ENCODE results near the gene PPP1R7. TPM values are rescaled to one million over a fixed set of nuclear protein-coding genes. Genes with fewer than 3 reads are reported as not detected.

PPP1R7 gene
- total RNA-seq, 1 experiment from 2014 or later = 80.2 TPM

DNA sequence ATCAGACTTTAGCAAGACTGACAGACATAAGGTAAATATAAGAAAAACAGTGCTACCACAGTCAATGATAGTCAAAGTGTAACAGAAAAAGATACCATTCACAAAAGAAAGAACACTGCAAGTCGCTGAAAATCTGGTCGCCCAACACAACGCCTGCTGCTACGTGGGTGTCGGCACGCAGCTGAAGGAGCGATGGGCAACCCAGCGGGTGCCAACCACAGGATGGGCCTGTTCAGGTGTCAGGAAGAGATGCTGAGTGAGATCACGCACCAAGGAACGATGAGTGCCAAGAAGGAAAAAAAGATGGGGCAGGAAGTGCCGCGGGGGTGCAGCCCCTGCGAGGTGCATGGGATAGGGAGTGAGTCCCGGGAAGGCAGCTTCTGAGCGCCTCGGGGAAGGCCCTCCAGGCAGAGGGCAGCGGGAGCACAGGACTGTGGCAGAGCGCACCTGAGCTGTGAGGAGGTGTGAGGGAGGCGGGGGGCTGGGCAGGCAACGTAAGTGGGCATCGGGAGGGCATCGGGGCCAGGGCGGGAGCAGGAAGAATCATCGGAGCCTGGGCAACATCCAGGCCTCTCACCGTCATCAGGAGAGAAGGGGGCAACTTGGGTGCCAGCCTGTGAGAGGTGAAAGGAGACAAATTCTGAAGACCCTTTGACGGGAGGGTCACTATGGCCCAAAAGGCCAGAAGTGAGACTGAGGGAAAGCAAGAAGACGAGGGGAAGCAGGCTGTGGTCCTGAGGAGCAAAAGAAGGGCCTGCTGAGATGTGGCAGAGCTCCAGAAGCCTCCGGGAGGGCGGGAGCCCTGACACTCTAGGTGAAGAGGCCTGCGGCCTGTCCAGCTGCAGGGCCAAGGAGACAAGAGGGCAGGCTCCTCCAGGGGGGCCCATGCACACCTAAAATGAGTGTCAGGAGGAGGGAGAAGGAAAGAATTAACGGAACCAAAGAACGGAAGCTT lies 33.4 kb upstream of the PPP1R7 start:
- Histone ChIP-seq H3K9me3 (peaks cover 5% of the 10 kb centered on the region), H3K27me3 (no peaks in the 10 kb centered on the region), H3K4me3 (no peak overlapping the region), H3K36me3 (peaks cover 4% of the 10 kb centered on the region; the same call in 1 of the 2 replicates)
- DNase-seq = no peak

DNA sequence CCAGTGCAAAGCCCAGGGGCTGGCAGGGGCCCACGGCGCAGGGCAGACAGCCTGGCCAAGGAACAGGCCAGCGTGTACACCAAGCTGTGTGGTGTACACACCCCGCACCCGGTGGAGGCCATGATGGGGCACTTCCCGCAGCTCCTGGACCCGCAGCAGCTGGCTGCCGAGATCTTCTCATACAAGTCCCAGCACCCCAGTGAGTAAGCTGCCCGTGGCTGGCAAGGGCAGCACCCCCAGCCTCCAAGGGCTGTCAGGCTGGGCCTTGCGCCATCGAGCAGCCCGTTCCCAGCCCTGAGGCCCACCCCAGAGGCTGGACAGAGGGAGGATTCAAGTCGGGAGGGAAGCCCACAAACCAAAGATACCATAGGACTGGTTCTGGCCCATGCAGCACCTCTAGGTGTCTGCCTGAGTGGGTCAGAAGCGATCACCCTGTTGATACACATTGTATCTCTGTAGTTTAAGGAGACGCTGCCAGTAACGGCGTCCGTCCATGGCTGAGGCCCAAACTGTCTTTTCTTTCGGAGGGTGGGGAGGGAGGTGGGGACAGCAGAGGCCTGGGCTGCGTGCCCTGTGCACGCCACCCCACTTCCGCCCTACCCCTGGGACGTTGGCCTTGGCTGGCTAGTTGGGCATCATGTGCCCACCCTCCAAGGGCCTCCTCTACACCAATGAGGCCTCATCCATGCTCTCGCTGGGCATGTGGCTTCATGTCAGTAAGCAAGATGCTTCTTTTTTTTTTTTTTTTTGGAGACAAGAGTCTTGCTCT lies 31.3 kb upstream of the PPP1R7 start:
- Histone ChIP-seq H3K9me3 (peaks cover 5% of the 10 kb centered on the region), H3K4me3 (no peak overlapping the region), H3K27me3 (no peaks in the 10 kb centered on the region), H3K36me3 (peaks cover 4% of the 10 kb centered on the region; the same call in 1 of the 2 replicates)
- no peak for DNase-seq

GRCh38 chr2:241120440-241120839 lies 29.8 kb upstream of the PPP1R7 start:
- Histone ChIP-seq H3K4me3 (no peak overlapping the region), H3K36me3 (peaks cover 4% of the 10 kb centered on the region; the same call in 1 of the 2 replicates), H3K9me3 (peaks cover 5% of the 10 kb centered on the region), H3K27me3 (no peaks in the 10 kb centered on the region)
- DNase-seq = no peak

DNA sequence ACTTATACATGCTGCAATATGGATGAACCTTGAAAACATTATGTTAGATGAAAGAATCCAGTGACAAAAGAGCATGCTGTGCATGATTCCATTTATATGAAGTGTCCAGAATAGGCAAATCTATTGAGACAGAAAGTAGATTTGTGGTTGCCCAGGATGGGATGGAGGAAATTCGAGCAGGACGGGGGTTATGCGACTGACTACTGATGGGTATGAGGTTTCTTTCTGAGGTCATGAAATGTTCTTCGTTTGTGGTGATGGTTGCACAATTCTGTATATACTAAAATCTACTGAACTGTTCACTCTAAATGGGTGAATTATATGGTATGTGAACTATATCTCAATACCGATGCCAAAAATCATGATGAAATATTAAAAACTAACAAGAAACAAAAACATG lies 29.3 kb upstream of the PPP1R7 start:
- Histone ChIP-seq H3K9me3 (peaks cover 5% of the 10 kb centered on the region), H3K4me3 (no peak overlapping the region), H3K36me3 (peaks cover 4% of the 10 kb centered on the region; the same call in 1 of the 2 replicates), H3K27me3 (no peaks in the 10 kb centered on the region)
- DNase-seq = no peak

DNA sequence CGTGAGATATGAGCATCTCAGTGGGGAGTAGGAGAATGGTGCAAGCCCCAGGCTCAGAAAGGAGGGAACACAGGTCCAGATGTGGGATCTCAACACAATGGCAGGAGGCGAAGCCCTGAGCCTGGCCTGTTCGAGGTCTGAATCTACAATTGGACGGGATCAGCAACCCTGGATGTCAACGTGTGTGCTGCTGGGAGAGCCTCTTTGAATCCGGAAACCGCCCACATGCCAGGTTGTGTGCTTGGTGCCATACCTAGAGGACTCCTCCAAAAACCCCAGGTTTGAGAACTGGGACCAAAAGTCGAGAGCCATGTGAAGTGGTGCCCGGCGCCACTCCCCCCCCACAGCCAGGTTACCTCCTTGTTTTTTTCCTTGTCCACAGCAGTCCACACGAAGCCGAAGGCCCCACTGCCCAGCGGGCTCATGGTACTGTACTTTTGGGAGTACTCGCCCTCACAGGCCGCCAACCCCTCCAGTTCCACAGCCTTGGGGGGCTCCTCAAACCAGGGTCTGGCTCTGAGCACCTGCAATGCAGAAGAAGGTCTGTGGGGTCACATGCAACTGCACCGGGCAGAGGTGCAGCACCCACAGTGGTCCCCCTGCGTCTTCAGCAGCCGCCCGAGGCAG lies 27.8 kb upstream of the PPP1R7 start:
- H3K4me3 ChIP-seq = no peak overlapping the region
- H3K9me3 ChIP-seq = peaks cover 5% of the 10 kb centered on the region
- peaks cover 4% of the 10 kb centered on the region; the same call in 1 of the 2 replicates for H3K36me3 ChIP-seq
- no peak for DNase-seq
- H3K27me3 ChIP-seq = no peaks in the 10 kb centered on the region

DNA sequence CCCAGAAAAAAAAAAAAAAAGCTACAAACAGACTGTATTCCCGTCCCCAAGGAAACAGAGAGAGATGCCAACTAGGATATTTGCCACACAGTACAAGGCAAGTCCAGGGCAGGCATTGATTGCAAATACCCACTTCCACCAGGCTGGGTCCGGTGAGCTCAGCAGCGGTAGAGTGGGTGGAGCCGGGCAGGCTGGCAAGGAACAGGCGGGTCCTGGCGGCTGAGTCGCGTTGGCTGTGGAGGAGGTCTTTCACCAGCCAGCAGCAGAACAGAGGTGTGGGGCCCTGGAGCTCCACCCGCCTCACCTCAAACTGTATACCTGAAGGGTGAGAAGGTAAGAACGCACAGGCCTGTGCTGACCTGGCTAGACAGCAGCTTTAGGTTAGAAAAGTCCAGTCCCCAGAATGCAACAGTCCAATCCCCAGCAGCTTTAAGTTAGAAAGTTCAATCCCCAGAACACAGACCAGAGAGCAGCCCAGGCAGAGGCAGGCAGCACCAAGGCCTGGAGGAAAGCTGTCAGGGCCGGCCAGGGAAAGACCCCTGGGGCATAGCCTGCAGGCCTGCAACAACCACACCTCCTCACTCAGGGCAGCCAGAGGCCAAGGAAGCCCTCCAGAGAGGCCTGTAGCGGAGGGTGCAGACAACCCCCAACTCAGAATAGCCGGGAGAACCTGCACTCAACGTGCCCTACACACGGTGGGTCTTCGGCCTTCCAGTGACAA lies 26.3 kb upstream of the PPP1R7 start:
- Histone ChIP-seq H3K36me3 (peaks cover 4% of the 10 kb centered on the region; the same call in 1 of the 2 replicates), H3K27me3 (no peaks in the 10 kb centered on the region), H3K9me3 (peaks cover 5% of the 10 kb centered on the region), H3K4me3 (no peak overlapping the region)
- DNase-seq = peak; percentile 13

- peaks cover 5% of the 10 kb centered on the region for H3K9me3 ChIP-seq
- no peak for DNase-seq
- no peak overlapping the region for H3K4me3 ChIP-seq
- H3K36me3 ChIP-seq = peaks cover 3% of the 10 kb centered on the region; the same call in 1 of the 2 replicates
- H3K27me3 ChIP-seq = no peaks in the 10 kb centered on the region
These were observed 24.6 kb upstream of the PPP1R7 start for GRCh38 chr2:241125626-241126025.

DNA sequence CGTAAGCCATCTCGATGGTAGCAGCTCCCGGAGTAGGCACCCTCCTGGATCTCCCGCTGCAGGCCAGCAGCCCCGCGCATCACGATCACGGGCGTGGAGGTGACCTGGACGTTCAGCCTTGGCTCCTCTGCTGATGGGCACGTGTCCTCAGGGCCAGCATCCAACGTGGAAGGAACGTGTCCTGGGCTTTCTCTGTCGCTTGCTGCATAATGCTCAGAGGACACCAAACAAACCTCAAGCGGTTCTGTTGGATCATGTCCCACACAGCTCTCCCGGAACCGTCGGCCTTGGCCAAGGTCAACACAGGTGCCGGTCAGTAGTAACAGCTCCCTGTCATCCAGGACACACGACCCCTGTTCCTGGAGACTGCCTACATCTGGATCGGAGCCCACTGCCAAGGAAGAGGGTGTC lies 24.1 kb upstream of the PPP1R7 start:
- DNase-seq = no peak
- Histone ChIP-seq H3K36me3 (no peaks in the 10 kb centered on the region), H3K9me3 (no peaks in the 10 kb centered on the region; the same call in none of the 2 replicates), H3K27me3 (no peaks in the 10 kb centered on the region), H3K4me3 (no peak overlapping the region)

GRCh38 chr2:241126771-241127202 lies 23.5 kb upstream of the PPP1R7 start:
- Histone ChIP-seq H3K4me3 (no peak overlapping the region), H3K27me3 (no peaks in the 10 kb centered on the region), H3K9me3 (no peaks in the 10 kb centered on the region; the same call in 1 of the 2 replicates), H3K36me3 (no peaks in the 10 kb centered on the region)
- no peak for DNase-seq

DNA sequence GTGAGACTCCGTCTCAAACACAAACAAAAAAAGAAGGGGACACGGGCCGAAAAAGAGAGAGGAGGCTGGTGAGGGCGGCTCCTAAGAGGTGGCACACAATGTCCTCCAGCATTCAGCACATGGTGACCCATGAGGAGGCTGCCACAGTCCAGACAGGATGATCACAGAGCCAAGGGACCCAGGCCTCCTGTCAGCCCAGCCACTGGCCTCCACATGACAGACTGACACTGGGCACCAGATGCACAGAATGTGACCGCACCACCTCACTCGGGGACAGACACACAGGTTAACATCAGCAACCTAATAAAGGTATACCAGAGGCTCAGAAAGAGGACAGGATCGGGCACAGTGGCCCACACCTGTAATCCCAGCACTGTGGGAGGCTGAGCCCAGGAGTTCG lies 22.0 kb upstream of the PPP1R7 start:
- no peaks in the 10 kb centered on the region for H3K36me3 ChIP-seq
- H3K4me3 ChIP-seq = no peak overlapping the region
- DNase-seq = no peak
- H3K9me3 ChIP-seq = no peaks in the 10 kb centered on the region
- H3K27me3 ChIP-seq = no peaks in the 10 kb centered on the region

GRCh38 chr2:241129086-241129871 lies 21.0 kb upstream of the PPP1R7 start:
- no peaks in the 10 kb centered on the region for H3K9me3 ChIP-seq
- DNase-seq = no peak
- no peak overlapping the region for H3K4me3 ChIP-seq
- no peaks in the 10 kb centered on the region for H3K27me3 ChIP-seq
- no peaks in the 10 kb centered on the region for H3K36me3 ChIP-seq

GRCh38 chr2:241130316-241130715 lies 20.0 kb upstream of the PPP1R7 start:
- H3K9me3 ChIP-seq = no peaks in the 10 kb centered on the region
- no peak for DNase-seq
- H3K36me3 ChIP-seq = no peaks in the 10 kb centered on the region
- H3K4me3 ChIP-seq = no peak overlapping the region
- H3K27me3 ChIP-seq = no peaks in the 10 kb centered on the region

GRCh38 chr2:241131531-241131930 lies 18.7 kb upstream of the PPP1R7 start:
- Histone ChIP-seq H3K4me3 (no peak overlapping the region), H3K36me3 (no peaks in the 10 kb centered on the region), H3K27me3 (no peaks in the 10 kb centered on the region), H3K9me3 (no peaks in the 10 kb centered on the region)
- no peak for DNase-seq

GRCh38 chr2:241132538-241133435 lies 17.5 kb upstream of the PPP1R7 start:
- Histone ChIP-seq H3K36me3 (peaks cover 1% of the 10 kb centered on the region; the same call in 1 of the 2 replicates), H3K9me3 (no peaks in the 10 kb centered on the region), H3K27me3 (no peaks in the 10 kb centered on the region), H3K4me3 (no peak overlapping the region)
- DNase-seq = no peak

GRCh38 chr2:241133436-241133820 lies 16.8 kb upstream of the PPP1R7 start:
- Histone ChIP-seq H3K36me3 (peaks cover 2% of the 10 kb centered on the region; the same call in 1 of the 2 replicates), H3K4me3 (no peak overlapping the region), H3K27me3 (no peaks in the 10 kb centered on the region), H3K9me3 (no peaks in the 10 kb centered on the region)
- no peak for DNase-seq
